Kidney (tissue), 14 donors: ENCODE measurements around the gene ABCA7. TPM values are rescaled to one million over a fixed set of nuclear protein-coding genes. Genes with fewer than 3 reads are reported as not detected.

Experiments
- DNase-seq, 5 donors: peaks; one replicate each; pipeline ENCODE4 v3.0.0-alpha.2; 2013 to 2020
- FAIRE-seq: peaks from 2 replicates; lab custom pipeline; 2012; peaks lifted over from hg19 to GRCh38; lab: Jason Lieb, UNC
- H3K27ac ChIP-seq, 2 donors: one replicate each; pipeline ENCODE4 v1.7.0; 2013; ENCODE audit warnings: low read depth in 2 of 2, low read length in 2 of 2, inconsistent platforms in 1 of 2
- H3K27me3 ChIP-seq: one replicate; pipeline ENCODE4 v1.7.1; 2013; ENCODE audit warnings: low read length, inconsistent platforms; ENCODE audit not compliant: control insufficient read depth, insufficient read depth
- H3K36me3 ChIP-seq, 3 donors: one replicate each; pipeline versions ENCODE4 v1.7.0 to v1.7.1; 2013; ENCODE audit warnings: low read length in 3 of 3, control low read depth in 1 of 3, inconsistent platforms in 1 of 3; ENCODE audit not compliant: insufficient read depth in 3 of 3, control insufficient read depth in 2 of 3
- H3K4me1 ChIP-seq, 3 donors: one replicate each; pipeline versions ENCODE4 v1.7.0 to v1.7.1; 2013; ENCODE audit warnings: low read length in 3 of 3, inconsistent platforms in 1 of 3, low read depth in 1 of 3; ENCODE audit not compliant: control insufficient read depth in 2 of 3, insufficient read depth in 2 of 3
- H3K4me3 ChIP-seq, 3 donors: one replicate each; pipeline versions ENCODE4 v1.7.0 to v1.8.1; 2013; ENCODE audit warnings: low read length in 3 of 3, control low read depth in 1 of 3, inconsistent platforms in 1 of 3
- H3K9ac ChIP-seq, 3 donors: one replicate each; pipeline versions ENCODE4 v1.7.0 to v1.7.1; 2013; ENCODE audit warnings: low read length in 3 of 3, control low read depth in 1 of 3, inconsistent platforms in 1 of 3
- H3K9me3 ChIP-seq, 3 donors: one replicate each; pipeline versions ENCODE4 v1.7.0 to v1.7.1; 2013; ENCODE audit warnings: low read length in 3 of 3, control low read depth in 1 of 3, inconsistent platforms in 1 of 3; ENCODE audit not compliant: control insufficient read depth in 2 of 3, insufficient read depth in 1 of 3
- CTCF ChIP-seq: IDR thresholded peaks from 3 replicates; pipeline ENCODE4 v1.5.1; 2012; ENCODE audit warnings: mild to moderate bottlenecking, moderate library complexity, borderline replicate concordance; ENCODE audit not compliant: insufficient read depth; ENCODE audit errors: extremely low read depth
- intact Hi-C: fragments of 100-400 bp; cut with DNase I; formaldehyde crosslinking; loops from one replicate; pipeline ENCODE4 v1.11.1; 2022
- polyA plus RNA-seq: library from polyadenylated mRNA; stranded (reverse); fragments of 350-450 nt; fragmentation: Illumina TruSeq; extraction: RNeasy Lipid Tissue Mini Kit (QIAGEN cat#74804); gene quantifications from one replicate; pipeline ENCODE4 v1.2.3, GENCODE V29; 2014; ENCODE audit warnings: low read depth, low replicate concordance; ENCODE audit not compliant: insufficient read depth
- total RNA-seq: library from RNA; stranded (reverse); fragmentation: NEBNext Ultra II Directional; extraction: Animal tissue kit (Norgen Biotek cat#: 25700); gene quantifications from one replicate; pipeline ENCODE4 v1.2.1, GENCODE V29; 2021
- donor health status: control.
- donor health status: control.
- donor health status: control.
- donor health status: control.
- donor health status: control.
- donor health status: DM: yes; HTN: yes; CAD: no.
- donor health status: Normal renal cell carcinoma (clear cell type).

ABCA7 gene
- total and polyA plus RNA-seq, 2 donors from 2014 or later: 11.7 to 20.4 TPM

GRCh38 chr19:1041272-1041834 lies 1.4 kb downstream of the ABCA7 start:
- peaks cover 0 to 19% (median 9%) of the 10 kb centered on the region in 3 donors for H3K4me1 ChIP-seq
- DNase-seq: peak in 1 of 5 donors; percentile 62

DNA sequence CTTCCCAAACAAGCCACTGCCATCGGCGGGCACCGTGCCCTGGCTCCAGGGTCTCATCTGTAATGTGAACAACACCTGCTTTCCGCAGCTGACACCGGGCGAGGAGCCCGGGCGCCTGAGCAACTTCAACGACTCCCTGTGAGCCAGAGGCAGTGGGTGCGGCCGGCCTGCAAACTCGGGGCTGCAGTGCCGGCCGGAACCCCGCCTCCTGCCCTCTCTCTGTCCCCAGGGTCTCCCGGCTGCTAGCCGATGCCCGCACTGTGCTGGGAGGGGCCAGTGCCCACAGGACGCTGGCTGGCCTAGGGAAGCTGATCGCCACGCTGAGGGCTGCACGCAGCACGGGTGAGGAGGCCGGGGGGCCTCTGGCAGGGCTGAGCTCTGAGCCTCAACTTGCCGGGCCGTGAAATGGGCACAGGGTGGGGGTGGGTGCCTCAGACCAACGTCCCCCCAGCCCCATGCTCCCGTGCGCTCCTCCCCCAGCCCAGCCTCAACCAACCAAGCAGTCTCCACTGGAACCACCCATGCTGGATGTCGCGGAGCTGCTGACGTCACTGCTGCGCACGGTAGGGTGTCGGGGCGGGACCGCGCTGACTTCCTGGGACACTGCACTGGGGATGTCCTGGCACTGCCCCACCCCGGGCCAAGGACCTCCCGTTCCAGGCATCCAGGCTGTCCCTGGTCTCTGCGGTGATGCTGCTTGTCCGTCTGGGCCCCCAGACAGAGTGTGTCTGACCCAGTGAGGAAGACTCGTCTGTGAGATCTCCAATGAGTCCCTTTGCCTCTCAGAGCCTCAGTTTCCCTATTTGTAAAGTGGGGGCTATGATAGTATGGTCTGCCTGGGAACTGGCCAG lies 2.2 kb downstream of the ABCA7 start:
- H3K9me3 ChIP-seq: no peaks in the 10 kb centered on the region
- no peak overlapping the region for H3K9ac ChIP-seq
- no peak overlapping the region for H3K27ac ChIP-seq
- no peaks in the 10 kb centered on the region for H3K27me3 ChIP-seq
- no peak for TF ChIP-seq CTCF
- H3K4me3 ChIP-seq: no peak overlapping the region
- H3K36me3 ChIP-seq: no peaks in the 10 kb centered on the region
- intact Hi-C loops: no loop called here
- DNase-seq: peak in 1 of 5 donors; percentile 68
- FAIRE-seq: no peak
- H3K4me1 ChIP-seq: peaks cover 0 to 19% (median 9%) of the 10 kb centered on the region in 3 donors

More at GRCh38 chr19:1041272-1041834, 1.4 kb downstream of the ABCA7 start:
- intact Hi-C loops: no loop called here
- Histone ChIP-seq H3K27ac (no peak overlapping the region), H3K27me3 (no peaks in the 10 kb centered on the region), H3K4me3 (peak overlapping the region; percentile 26 to 74 (median 46)), H3K9ac (peak overlapping the region in 1 of 3 donors; percentile 71), H3K36me3 (no peaks in the 10 kb centered on the region), H3K9me3 (no peaks in the 10 kb centered on the region)
- no peak for FAIRE-seq
- TF ChIP-seq CTCF: no peak

- H3K36me3 ChIP-seq: no peaks in the 10 kb centered on the region
- DNase-seq (peak in 1 of 5 donors; percentile 53), FAIRE-seq (no peak)
- TF ChIP-seq CTCF: no peak
- H3K4me3 ChIP-seq: no peak overlapping the region
- H3K27me3 ChIP-seq: no peaks in the 10 kb centered on the region
- intact Hi-C loops: no loop called here
- no peaks in the 10 kb centered on the region for H3K9me3 ChIP-seq
- no peak overlapping the region for H3K9ac ChIP-seq
- H3K27ac ChIP-seq: no peak overlapping the region
- H3K4me1 ChIP-seq: peaks cover 0 to 19% (median 9%) of the 10 kb centered on the region in 3 donors
Observed at GRCh38 chr19:1042689-1043511, 3.0 kb downstream of the ABCA7 start.
